Stimulated activated CD4-positive, alpha-beta T cell treated with anti-CD3 and anti-CD28 coated beads, Interleukin-12 subunit alpha, Interleukin-12 subunit beta, amount 100 ng/mL, for 4 hours (primary cell): ENCODE data around the gene CLMN.

Source experiments
- DNase-seq: peaks from one replicate; pipeline ENCODE4 v3.0.0-alpha.2; 2020

CLMN gene

DNA sequence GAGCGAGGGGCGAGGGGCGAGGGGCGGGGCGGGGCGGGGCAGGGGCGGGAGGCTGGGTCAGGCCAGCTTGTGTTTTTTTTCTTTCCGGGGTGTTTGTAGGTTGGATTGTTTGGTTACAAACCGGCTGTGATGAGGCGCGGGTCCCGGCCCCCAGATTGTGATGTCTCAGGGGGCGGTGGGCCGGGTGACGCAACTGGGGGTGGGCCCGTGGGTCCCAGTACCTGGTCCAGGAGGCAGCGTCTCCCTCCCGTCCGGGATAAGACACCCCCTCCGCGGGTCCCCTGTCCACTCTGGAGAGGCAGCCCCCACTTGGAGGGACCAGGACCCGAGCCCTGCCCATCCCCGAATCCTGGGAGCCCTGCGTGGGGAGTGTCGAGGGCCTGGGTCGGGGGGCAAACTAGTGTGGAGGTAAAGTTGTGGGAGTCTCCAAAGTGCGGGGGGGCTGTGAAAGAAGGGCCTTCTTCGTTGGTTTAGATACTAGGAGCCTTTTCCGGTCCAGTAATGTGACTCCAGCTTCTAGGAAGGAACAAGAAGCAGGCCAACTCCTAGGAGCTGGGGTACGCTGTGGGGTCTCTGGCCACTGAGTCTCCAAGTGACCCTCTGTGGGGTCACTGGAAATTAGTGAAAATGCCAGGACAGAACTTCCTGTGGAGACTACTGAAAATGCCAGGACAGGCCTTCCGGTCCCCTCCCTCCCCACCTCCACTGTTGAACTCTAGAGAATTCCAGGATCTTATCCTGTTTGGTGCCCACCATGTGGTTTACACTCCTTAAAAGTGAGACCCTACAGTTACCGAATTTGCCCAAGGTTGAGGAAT lies 579 bp upstream of the CLMN start:
- no peak for DNase-seq

DNA sequence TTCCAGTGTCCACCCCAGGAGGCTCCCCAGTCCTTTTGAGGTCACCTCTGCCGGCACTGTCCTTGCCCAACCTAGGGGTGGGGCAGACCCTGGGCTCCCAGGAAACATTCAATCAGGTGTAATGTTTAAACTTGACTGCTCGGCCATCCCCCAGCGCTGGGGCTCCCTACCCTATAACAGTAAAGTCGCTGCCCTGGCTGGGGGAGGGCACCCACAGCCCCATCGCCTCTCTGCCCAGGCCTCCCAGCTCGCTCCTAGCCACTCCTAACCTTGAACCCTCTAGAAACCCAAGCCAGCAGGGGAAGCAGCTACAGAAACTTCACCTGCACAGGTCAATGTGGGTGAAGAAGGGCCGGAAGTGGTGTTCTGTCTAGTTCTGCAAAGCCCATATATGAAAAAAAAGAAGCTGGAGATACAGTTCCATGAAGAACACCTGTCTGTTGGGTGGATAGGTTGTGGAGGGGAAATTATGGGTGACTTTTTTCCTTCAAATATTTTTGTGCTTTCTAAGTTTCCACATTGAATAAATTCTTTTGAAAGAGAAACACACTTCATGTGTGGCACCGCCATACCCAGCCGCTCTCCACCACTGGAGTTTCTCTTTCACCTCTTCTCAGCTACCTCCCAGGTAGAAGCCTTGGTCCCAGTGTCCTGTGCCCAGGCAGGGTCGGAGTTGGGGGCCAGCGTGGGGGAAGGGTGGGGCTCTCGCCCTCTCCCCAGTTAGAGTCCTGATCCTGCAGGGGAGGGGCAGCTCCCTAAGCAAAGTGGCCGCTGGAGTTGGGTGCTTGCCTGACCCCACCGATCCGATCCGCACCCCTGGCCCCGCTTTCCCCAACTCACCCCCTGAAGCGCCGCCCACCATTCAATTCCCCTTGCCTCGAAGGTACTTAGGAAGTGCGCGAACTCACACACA lies 1.1 kb downstream of the CLMN start:
- no peak for DNase-seq

DNA sequence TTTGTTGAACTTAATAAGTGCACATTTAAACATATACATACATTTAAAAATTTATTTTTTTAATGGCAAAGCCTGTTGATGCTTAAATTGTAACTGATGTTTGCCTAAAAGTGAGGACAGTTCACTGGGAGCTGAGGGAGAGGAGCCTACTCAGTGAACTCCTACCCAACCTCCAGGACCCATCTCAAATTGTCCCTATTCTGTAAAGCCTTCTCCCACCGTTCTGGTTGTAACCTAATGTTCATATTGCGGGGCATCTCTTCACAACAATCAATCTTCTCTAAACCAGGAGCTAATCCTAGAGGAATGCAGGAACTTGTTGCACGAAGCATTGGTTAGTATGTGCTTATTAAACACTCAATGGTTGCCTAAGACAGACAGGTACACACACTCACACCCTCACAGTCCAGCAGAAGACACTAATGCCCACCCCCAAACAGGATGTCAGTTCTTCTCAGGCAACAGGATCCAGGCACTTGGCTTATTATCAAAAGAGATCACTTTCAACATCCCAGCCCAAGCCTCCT lies 1.8 kb downstream of the CLMN start:
- no peak for DNase-seq

DNA sequence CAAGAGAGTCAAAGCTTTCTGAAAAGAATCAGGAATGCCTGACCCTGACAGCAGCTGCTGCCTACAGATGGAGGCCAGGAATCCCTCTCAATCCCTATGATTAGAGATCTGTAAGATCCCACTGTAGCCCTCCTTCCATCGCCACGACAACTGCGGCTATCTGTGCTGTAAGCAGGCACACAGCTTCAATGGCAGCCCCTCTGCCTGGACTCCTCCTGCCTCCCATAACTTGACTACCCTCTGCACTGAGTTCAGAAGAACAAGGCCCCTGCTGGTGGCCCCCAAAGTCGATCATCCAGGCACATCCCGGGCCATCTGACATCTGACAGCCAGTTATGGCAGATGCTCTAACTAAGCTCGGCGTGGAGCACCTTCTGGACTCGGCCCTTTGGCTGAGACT lies 2.9 kb downstream of the CLMN start:
- no peak for DNase-seq

DNA sequence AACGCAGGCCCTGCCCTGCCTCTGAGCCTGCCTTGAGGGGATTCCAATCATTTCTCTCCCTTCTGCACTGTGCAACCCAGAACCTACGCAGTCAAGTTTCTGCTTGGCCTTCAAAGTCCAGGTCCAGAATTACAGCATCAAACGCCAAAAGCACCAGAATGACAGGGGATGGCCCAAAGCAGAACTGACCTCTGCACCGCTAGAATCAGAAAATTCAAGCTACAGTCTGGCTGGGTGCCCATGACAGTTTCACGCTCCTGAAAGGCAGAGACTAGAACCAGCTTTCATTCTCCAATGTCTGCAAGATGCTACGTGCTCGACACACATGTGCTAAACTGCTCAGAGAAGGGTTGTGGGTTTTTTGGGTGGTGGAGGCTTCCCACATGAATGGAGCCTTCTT lies 4.1 kb downstream of the CLMN start:
- DNase-seq: no peak

DNA sequence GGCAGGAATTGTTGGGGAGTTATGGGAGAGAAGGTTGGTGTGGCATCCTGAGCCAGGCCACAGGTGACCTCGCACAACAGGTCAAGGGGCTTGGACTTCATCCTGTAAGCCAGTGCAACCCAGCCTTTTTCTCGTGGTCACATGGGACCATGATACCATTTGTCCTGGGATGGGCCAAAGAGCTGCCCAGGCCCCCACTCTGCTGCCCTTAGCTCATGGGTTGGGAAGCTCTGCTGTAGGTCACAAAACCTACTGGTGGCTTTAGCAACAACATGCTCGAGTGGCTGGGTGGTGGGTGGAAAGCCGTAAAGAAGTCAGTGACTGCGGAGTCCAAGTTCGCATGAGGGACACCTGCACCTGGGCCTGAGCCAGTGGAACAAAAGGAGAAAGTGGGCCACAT lies 4.6 kb downstream of the CLMN start:
- DNase-seq: no peak

DNA sequence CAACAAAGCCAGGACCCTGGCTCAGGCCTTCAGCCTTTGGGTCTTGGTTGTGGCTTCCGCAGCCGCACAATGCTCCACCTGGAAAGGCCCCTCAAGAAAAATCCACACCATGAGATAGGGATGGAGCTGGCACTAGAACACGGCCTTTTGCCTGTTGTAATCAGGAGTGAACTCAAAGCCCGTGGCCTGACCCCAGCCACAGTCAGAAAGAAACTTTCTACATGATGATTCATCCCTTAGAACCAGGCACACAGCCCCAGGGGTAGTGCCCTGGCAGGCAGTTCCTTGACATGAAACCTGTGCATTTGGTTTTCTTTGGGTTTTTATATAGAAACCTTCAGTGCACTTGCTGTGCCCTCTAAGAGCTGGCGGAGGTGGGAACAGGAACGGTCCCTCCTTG lies 5.1 kb downstream of the CLMN start:
- DNase-seq: peak; percentile 20

DNA sequence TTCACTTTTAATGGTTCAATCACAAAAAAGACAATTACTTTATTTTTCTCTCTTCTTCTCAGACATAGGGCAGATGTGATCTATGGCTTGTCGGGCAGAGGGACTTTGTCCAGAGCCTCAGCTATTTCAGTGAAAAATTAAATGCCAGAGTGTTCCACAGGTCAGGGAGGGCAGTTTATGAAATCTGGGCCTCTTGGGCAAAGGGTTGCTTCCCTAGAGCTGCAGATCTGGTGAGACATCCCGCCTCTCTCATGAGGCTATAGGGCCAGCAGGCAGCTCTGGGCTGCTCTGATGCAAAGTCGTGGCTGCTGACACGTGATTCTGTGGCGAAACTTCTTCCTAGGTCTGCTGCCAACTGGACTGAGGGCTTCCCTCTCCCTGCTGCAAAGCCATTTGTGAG lies 6.0 kb downstream of the CLMN start:
- DNase-seq: no peak

DNA sequence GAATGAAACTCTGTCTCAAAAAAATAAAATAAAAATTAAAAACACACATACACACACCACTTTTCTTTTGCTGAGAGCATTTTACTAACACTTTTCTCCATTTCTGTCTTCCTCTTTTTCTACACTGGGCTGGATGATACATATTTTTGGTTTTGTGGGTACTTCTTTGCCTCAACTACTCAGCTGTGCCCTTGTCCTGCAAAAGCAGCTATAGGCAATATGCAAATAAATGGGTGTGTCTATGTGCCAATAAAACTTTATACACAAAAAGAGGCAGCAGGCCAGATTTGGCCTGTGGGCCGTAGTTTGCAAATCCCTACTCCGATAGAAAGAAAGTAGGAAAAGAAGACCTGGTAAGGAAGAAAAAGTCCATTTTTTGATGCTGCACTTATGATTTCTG lies 6.5 kb downstream of the CLMN start:
- no peak for DNase-seq

DNA sequence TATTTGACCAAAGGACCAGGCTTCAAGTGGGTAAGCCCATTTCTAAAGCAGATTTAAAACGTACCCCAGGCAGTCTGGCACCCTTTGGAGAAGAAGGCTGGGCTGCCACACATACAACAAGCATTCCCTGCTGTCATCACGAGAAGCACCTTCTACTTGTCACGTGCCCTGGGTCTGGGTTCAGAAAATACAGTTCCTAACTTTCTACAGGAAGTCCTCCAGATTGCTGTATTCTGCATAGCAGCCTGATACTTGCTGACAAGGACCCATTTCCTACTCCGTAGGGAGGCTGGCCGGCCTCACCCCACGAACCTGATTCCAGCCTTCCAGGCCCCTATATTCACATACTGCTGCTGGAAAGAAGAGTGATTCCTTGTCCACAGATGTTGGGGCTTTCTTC lies 7.4 kb downstream of the CLMN start:
- no peak for DNase-seq

DNA sequence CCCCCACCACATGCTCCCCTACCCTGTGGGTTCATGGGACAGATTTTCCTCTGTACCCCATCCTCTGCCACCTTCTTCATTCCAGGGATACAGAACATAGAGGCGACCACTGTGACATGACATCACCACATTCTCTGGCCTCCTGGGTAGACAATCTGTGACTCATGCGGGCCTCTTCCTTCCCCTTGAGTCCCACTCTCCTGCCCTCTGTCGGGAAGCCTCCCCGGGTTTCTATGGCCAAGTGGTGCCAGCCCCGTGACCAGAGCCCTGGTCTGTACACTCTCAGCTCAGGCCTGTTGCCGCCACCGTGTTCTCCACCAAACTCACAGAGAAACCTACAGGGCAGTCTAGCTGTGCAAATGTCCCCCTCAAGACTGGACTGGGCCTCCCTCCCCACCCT lies 8.0 kb downstream of the CLMN start:
- DNase-seq: no peak

DNA sequence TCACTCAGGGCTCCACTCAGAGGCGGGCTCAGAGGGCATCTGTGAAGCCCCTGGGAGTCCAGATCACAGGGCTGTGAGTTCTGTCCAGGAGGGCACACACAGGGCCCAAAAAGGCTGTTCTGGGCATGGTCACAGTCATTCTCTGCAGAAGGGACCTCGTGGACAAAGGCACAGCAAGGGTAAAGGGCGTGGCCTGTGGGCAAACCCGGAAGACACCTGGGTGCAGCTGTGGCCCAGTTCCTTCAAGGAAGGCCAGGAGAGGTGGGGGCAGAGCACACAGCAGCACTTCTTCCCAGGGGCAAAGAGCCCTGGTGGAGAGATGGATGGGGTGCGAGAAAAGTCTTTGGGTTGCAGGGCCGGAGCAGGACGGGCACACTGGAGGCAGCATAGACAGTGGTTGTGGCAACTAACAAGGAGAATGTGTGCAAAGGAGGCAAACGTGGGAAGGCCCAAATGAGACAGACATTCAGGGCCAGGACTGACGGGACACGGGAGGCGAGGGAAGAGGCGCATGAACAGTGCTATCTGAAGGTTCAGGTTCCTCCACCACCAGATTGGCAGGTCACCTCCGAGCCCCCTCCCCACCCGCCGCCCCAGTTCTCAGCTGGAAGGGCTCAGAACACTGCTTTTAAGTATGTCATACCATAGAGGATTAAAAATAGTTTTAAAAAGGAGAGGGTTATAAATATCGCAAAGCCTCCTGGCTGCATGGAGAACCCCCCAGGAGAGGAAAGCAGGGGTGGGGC lies 8.9 kb downstream of the CLMN start:
- no peak for DNase-seq

DNA sequence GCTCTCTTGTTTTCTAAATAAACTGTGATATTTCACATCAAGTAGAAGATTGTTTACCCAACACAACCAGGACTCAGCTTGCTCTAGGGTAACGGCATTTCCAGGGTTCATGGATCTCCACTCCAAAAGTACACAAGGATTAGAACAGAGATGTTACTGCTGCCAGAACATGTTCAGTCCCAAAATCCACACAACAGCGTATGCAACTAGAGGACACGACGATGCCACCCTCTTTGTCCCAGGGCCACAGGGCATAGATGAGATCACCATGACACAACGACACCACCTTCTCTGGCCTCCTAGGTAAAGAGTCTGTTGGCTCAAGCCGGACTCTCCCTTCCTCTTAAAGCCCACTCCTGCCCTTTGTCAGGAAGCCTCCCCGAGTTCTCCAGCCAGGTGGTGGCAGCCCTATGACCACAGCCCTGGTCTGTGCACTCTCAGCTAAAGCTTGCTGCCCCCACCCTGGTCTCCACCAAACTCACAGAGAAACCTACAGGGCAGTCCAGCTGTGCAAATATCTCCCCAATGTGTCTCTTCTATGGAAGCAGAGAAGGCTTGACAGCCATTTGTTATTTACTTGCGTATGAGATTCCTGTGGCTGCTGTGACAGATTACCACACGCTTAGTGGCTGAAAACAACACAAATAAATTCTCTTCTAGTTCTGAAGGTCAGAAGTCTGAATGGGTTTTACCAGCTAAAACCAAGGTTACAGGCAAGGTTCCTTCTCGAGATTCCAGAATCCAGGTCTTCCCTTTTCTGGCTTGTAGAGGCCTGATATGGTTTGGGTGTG lies 10.3 kb downstream of the CLMN start:
- DNase-seq: no peak

DNA sequence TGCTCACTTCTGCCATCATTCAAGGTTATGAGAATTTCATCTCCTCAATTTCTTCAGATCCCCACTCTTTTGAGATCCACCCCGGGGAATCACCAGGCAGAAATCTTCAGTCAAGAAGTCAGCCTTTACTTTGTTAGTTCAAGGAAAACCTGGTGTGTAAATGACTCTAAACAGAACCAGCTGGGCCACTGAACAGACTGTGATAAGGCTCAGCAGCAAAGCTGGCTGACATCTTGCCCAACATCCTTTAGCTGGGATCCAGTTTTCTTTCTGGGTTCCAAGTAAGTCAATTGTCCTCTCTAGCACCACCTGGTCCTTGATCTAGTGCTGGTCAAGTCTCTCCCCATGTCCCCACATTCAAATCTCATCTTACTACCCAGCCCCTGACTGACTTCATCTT lies 11.6 kb downstream of the CLMN start:
- no peak for DNase-seq

DNA sequence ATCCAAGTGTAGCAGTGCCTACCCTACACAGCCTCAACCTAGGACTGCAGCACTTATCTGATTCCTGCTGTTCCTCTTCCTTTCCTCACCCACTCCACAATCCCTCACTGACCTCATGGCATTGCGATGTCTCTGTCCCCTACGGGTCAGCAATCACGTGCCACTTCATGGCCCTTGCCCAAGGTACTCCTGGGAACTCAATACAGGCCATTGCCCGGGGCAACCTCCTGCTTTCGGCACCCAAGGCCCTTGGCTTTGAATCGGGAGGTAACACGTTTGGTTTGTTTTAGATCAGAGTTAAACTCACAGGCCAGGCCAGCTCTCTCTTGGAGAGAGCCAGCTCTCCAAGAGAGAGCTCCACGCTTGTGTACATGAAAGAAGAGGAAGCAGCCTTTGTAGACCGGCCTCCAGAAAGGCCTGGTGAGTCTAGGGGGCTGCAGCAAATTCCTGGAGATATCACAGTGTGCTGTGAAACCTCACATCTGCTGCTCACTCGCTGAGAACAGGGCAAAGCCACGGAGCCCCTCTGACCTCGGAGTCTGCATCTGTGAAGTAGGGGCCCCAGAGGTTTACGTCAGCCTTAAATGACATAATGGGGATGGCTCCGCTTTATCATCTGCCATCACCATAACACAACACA lies 12.2 kb downstream of the CLMN start:
- no peak for DNase-seq

DNA sequence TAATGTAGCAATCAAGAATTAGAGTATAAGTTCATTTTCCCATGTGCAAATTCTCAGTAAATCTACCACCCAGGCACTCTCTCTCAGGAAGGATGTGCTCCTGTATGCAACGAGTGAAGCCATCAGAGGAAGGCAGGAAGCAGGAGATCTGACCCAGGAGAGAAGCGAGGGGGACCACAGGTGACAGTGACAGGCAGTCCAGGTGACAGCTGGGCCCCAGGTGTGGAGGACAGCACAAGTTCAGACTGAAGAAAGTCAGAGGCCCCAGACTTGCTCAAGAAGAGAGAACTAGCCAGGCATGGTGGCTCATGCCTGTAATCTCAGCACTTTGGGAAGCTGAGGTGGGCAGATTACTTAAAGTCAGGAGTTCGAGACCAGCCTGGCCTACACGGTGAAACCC lies 13.8 kb downstream of the CLMN start:
- DNase-seq: no peak

DNA sequence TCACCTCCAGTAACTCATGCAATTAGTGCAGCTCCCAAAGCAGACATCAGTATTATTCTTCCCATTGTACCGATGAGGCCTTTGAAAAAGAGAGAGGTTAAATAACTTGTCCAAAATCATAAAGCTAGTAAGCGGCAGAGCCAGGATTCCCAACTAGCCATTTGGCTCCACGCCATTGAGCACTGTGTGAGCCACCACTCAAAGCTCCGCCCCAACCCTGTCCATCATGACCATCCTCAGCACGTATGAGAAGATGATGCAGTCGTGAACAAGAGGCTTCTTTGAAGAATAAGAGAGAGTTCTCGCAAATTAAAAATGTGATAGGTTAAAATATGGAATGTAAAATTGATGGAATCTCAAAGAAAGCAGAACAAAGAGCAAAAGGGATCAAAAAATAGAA lies 14.6 kb downstream of the CLMN start:
- no peak for DNase-seq

DNA sequence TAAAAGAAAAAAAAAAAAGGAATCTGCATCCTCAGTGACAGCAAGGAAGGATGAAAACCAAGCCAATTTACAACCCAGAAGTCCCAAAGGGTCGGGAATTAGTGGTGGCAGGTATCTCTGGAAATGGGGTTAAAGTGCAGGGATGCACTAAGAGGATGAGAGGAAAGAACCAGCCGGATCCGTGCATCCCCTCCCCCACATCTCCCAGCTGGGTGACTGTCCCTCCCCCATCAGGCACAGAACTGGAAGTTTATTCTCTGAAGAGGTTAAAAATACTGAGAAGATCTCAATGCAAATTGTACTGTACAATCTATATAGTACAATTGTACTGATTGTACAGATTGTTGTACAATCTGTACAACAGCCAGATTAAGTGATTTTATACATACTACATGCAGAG lies 15.4 kb downstream of the CLMN start:
- DNase-seq: no peak

DNA sequence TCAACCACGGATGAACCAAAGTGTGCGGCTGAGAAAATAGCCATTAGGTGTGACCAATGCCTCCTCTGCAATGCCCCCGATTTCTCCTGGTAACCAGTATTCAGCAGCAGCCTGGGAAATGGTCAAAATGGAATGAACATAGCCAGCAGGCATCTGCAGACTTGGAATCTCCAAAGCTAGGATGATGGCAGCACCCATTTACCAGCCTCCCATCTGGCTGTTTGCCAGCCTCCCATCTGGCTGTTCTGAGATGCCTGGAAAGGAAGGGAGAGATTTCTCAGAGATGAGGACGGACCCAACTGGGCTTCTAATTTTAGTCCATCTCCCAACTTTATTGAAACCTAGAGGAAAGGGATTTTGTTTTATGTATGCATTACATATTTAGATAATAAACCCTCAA lies 16.2 kb downstream of the CLMN start:
- DNase-seq: no peak

DNA sequence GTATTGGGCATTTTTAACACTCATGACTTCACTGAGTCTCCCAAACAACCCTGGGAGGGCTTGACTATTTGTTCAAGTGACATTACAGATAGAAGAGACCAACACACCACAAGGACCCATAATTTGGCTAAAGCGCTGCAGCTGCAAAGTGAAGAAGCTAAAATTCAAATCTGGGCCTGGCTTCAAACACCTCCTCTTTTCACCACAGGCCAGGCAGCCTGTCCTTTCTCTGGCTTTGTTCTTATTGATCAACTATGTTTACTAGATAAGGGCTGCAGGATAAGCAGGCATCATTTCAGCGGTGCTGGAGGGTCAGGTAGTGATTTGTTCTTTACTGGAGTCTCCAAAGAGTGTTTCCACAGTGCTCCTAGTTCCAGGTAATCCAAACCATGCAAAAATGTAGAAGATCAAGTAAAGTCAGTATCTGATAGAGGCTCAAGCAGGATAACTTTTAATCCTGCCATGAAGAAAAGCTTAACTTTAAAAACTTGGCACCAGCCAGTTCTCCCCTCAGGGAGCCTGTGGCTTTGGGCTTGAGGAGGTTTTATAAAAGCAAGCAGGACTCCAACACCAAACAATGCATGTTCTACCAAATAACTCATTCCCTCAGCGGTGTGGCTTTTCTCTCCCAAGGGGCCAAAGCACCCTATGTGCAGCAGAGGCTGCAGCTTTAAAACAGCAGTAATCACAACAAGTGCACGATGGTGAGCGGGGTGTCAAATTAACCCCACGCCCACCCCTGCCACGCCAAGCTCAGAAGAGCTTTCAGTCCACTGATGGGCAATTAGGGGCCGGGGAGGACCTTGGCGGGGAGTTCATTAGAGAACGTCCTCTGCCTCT lies 16.8 kb downstream of the CLMN start:
- DNase-seq: no peak
